Right ventricle myocardium superior (tissue), 1 donor: ENCODE results near the gene EEIG1. TPM values are rescaled to one million over a fixed set of nuclear protein-coding genes. Genes with fewer than 3 reads are reported as not detected.

Source experiments
- ATAC-seq: fragments of 200-7000 bp; cut with Tn5 transposase; one replicate; pipeline ENCODE4 v1.9.1; 2020; ENCODE audit warnings: mild to moderate bottlenecking; ENCODE audit not compliant: poor library complexity
- DNase-seq: peaks from one replicate; pipeline ENCODE4 v3.0.0-alpha.2; 2020
- intact Hi-C: fragments of 100-400 bp; cut with DNase I; formaldehyde crosslinking; loops from one replicate; pipeline ENCODE4 v1.11.2; 2022
- total RNA-seq: library from RNA; stranded (reverse); fragmentation: NEBNext Ultra II Directional; extraction: Animal tissue kit (Norgen Biotek cat#: 25700); gene quantifications from one replicate; pipeline ENCODE4 v1.2.1, GENCODE V29; 2021
- donor health status: DM: no; HTN: yes; CAD: no; lungs with severe emphysema.

The EEIG1 gene
- total RNA-seq, 1 donor from 2014 or later = 21.8 TPM

DNA sequence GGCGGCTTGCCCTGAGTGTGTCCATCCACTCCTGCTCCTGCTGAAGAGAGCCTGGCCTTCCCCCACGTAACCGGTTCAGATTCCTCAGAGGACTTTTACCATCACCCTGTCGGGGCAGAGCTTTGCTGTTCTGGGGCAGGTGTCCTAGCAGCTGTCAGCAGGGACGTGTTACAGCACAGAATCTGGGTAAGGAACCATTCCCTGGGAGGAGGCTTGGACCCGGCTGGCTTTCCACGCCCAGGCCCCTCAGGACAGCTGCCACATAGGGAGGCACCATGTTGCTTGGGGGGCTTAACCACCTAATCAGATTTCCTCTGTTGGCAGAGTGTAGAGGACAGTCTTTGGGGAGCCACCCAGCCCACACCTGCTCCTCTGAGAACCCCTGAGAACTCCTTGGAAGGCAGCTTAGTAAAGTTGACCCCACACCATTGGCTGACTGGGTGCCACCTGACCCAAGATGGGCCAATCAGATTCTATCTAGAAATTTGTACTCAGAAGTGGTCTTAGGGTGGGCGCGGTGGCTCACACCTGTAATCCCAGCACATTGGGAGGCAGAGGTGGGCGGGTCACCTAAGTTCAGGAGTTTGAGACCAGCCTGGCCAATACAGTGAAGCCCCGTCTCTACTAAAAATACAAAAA, 23.3 kb upstream of the EEIG1 start:
- DNase-seq = no peak
- peak; percentile 4 for ATAC-seq
- intact Hi-C loops = no loop called here

DNA sequence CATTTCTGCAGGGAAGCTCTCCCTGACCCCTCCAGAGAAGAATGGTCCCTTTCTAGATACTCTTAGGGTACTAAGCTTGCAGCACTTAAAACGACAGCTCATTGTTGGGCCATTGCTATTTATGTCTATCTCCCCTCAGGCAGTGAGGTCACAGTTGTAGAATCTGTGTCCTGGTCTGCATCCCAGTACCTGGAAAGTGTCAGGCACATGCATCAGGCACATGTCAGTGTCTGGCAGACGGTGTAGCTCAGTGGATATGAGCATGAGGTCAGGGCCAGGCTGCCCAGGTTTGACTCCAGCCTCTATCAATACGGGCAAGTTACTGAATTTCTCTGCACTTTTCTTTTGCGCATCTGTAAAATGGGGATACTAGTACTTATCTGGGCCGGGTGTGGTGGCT, 22.2 kb upstream of the EEIG1 start:
- intact Hi-C loops = no loop called here
- DNase-seq = no peak
- peak; percentile 96 for ATAC-seq

DNA sequence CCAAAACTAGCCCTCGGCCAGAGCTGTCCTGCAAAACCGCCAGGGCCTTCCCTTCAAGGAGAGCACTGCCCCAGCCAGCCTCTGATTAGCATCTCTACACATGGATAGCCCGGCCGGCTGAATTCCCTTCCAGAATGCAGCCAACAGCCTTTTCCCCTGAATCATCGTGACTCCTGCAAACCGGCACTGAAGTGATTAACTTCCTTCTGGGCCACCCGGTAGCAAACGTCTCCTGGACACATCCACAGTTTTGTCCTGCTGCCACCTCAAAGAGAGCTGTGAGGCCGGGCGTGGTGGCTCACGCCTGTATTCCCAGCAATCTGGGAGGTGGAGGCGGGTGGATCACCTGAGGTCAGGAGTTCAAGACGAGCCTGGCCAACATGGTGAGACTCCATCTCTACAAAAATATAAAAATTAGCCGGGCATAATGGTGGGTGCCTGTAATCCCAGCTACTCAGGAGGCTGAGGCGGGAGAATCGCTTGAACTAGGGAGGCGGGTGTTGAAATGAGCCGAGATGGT, 21.1 kb upstream of the EEIG1 start:
- intact Hi-C loops = no loop called here
- ATAC-seq (no peak), DNase-seq (no peak)

DNA sequence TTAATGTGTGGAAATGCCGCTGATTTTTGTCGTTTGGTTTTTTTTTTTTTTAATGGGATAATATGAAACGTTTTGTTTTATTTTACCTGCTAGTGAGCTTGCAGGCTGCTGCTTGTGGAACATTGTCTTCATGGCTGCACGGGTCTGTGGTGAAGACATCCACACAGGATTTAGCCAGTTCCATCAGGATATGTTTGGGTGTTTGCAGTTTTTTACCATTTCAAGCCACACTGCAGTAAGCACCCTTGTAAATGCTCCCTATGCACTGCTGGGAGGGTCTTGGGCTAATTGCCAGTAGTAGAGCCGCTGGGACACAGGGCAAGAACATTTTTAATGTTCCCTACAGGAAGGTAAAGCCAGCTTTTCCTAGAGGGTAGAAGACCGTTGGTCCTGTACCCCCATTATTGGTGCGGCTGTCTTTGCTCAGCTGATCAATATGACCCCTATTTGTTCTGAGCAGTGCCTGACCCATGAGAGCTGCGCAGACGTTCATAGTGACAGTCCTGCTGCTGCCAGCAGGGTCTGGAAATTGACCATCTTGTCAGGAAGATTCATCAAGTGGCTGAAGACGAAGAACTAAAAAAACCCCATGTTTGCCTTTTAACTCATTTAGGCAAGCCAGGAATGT, 20.5 kb upstream of the EEIG1 start:
- intact Hi-C loops = no loop called here
- no peak for ATAC-seq
- no peak for DNase-seq

DNA sequence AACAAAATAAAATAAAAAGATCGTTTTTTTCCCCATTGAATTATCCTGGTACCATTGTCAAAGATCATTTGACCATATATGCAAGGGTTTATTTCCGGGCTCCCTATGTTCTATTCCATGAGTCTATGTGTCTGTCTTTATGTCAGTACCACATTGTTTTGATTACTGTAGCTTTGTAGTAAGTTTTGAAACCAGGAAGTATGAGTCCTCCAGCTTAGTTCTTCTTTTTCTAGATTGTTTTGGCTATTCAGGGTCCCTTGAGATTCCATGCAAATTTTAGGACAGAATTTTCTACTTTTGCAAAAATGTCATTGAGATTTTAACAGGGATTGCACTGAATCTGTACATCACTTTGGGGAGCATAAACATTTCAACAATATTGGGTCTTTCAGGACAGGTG, 18.7 kb upstream of the EEIG1 start:
- ATAC-seq = no peak
- no peak for DNase-seq
- intact Hi-C loops = no loop called here

DNA sequence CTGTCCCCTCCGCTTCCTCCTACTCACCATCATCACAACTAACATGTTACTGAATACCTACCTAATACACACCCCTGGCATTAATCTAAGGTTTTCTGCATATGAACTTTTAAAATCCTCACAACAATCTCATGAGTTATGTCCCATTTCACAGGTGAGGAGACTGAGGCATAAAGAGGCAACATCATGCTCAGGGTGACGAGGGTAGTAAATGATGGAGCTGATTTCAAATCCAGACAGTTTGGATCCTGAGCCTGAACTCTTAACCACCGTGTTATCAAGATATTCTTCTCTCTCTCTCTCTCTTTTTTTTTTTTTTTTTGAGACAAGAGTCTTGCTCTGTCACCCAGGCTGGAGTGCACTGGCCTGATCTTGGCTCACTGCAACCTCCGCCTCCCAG, 12.9 kb upstream of the EEIG1 start:
- intact Hi-C loops = no loop called here
- no peak for DNase-seq
- ATAC-seq = no peak

DNA sequence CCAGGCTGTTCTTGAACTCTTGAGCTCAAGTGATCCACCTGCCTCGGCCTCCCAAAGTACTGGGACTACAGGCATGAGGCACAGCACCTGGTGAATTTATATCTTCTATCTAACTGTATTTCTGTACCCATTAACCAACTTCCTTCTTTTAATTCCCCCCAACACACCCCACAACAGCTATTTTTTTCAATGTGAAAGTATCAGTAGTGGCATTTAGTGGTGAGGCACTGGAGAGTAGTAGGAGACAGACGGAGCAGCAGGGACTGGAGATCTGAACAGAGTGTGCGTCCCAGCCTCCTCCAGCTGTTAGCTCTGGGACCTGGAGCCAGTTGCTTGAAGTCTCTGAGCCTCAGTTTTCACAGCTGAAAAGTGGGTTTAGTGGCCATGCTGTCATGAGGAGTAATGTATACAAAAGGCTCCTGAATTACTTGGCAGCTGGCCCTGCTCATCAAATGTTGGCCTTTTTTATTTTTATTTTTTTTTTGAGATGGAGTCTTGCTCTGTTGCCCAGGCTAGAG, 11.0 kb upstream of the EEIG1 start:
- intact Hi-C loops = no loop called here
- ATAC-seq (no peak), DNase-seq (no peak)

DNA sequence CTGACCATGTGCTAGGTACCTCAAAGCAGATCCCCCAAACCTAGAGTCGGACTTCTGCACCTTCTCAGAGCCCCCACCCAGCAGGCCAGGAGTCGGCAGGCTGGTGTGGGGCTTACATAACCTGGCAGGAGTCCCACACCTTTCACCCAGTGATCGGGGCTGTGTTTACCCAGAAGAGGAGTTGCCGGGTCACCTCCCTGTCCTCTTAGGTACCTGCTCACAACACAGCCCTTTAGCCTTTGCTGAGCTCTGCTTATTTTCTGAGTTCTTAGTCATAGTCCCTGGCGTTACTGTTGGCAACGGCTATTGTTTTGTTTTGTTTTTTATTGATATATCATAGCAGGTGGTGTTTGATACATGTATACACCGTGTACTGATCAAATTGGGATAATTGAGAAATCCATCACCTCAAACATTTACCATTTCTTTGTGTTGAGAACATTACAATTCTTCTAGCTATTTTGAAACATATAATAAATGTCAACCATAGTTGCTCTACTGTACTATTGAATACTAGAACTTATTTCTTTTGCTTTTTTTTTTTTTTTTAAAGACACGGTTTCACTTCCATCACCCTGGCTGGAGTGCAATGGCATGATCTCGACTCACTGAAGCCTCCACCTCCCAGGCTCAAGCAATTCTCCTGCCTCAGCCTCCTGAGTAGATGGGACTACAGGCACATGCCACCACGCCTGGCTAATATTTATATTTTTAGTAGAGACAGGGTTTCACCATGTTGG, 10.4 kb upstream of the EEIG1 start:
- intact Hi-C loops = no loop called here
- ATAC-seq (peak; percentile 62), DNase-seq (no peak)

DNA sequence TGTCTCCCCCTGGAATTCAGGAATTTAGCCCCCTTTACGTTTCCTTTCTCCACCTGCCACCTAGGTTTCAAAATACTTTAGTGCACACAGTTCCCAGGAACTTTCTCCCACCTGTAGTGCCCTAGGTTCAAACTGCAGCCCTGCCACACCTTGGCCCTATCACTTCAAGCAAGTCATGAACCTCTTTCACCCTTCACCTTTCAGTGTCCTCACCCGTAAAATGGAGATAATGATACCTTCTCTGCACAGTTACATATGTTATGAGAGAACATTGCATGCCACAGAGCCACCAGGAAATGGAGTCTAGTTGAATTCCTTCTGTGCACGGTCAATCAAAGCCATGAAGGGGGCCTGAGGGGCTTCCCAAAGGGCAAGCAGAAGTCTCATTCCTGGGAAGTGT, 9.8 kb upstream of the EEIG1 start:
- intact Hi-C loops = no loop called here
- DNase-seq (no peak), ATAC-seq (no peak)

DNA sequence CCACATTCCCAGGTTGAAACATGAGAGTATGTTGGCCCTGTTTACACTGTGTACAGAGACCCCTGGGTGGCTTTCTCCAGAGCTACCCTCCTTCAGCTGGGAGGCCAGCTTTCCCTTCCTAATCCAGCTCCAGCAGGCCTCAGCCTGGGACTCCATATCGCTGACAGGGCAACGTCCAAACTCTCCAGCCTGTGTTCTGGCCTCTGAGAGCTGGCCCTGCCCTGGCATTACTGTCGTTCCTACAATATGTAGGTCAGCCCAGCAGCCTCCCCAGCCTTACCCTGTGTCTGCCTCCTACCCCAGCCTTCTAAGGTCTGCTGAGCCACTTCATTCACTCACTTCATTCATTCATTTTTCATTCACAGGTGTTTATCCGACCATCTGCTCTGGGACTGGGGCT, 8.3 kb upstream of the EEIG1 start:
- intact Hi-C loops = no loop called here
- no peak for DNase-seq
- peak; percentile 32 for ATAC-seq

DNA sequence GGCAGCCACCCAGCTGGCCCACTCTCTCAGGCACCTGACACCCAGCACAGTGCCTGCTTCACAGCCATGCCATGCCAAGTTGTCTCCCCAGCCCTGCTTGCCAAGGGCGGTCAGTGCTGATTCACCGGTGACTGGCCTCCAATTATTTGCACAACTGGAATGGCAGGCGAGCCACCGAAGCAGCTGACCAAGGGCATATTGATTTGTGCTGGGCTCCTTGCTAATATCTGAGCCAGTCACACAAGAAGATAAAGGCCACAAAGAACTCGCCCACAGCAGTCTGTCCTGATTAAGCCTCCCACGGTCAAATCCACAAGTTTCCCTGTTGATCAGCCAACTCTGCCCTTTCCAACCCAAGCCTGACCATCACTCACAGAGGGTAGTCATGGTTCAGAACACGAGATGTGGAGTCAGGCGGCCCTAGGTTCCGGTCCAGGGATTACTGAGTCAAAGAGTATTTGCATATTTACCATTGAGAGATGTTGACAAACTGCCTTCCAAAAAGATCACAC, 6.4 kb upstream of the EEIG1 start:
- ATAC-seq = peak; percentile 76
- DNase-seq = no peak
- intact Hi-C loops = no loop called here

DNA sequence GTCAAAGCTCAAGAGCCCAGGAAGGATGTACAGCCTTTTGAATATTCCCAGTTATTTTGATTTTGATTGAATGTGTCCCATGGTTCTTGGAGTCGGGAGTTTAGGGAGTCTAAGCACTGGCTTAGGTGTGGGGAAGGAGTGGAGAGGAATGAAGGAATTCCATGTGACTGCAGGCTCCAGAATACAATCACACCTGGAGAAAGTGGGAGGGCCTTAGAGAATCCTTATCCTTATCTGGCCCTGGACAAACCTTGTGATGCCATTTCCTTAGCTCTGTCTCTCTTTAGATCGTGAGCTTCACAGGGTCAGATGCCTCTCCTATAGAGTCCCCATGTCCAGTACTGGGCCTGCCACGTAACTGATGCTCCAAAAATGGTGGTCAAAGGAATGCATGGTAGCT, 4.2 kb upstream of the EEIG1 start:
- ATAC-seq = no peak
- intact Hi-C loops = no loop called here

DNA sequence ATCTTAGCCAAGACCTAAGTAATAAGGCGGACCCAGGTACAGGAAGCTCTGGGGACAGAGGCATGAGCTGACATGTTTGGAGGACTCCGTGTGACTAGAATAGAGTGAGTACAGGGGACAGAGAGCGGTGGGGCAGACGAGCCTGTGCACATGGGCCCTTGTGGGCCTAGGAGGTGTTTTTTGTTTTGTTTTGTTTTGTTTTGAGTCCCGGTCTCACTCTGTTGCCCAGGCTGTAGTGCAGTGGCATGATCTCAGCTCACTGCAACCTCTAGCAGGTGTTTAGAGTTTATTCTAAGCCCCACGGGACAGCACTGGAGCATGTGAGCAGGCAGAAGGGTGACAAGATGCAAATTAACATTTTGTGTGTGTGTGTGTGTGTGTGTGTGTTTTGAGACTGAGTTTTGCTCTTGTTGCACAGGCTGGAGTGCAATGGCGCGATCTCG, 3.1 kb upstream of the EEIG1 start:
- ATAC-seq (no peak), DNase-seq (peak; percentile 19)
- intact Hi-C loops = no loop called here

More for the DNA sequence above, 4.2 kb upstream of the EEIG1 start:
- no peak for DNase-seq

DNA sequence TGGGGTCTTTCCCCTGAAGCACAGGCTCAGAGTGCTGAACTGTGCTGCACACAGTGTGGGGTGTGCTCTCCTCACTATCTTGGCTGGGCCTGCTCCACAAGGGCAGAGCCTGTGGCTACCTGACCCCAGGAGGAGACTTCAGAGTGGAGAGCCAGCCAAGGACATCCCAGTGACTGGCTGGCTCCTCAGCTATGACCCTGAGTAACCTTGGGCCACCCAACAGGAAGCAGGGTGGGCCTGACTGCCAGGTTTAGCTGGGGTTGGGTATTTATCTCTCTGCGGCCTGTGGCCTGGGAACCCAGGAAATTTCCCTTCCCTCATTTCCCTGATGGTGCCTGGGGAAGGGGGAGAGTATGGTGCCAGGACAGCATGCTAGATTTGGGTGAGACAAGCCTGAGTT, 2.1 kb upstream of the EEIG1 start:
- DNase-seq = peak; percentile 9
- intact Hi-C loops = no loop called here
- ATAC-seq = no peak

DNA sequence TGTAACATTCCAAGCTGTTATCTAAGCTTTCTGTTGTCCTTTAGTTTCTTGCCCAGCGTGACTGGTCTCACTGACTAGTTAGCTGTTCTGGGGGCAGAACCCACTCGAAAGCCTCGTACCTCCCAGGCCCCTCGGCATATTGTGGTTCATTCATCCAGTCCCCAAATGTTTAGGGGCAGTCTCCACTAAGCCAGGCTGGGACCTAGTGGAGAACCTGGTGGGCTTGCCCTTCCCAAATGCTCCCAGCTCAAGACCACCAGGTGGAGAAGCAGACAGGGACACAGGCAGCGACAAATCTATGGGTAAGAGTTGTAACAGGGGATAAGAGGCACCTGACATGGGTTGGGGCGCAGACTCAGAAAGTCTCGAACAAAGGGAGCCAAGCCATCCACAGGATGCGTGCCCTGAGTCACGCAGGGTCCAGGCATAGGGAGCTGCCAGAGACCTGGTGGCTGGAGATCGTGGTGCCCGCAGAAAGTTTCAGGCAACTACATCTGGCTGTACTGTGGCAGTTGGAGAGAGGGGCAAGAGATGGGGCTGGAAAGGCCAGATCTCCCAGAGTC, 851 bp upstream of the EEIG1 start:
- intact Hi-C loops = no loop called here
- ATAC-seq = no peak

DNA sequence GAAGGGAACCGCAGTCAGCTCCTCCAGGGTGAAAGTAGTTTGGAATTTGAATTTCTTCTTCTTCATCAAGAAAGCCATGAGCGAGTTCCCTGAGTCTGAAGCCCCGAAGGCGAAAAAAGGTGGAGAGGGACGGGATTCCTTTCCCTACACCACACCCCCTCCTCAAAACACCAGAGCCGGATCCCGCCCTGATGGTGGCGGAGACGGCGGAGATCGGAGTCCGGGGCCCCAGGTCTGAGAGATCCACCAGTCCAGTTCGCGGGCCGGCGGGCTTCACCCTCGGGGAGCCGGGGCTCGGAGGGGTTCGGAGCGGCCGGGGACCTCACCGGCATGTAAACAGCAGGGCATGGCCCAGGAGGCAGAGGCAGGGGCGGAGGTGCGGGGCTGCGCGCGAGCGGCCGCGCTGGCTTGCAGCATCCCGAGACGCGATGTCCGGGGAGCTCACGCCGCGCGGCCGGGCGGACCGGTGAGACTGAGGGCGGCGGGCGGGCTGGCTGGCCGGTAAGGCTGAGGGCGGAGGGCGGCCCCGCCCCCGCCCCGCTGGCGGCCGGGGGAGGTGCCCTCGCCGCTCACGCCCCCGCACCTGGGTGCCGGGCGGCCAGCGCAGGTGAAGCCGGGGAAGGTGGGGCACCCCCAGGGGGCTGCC, 606 bp downstream of the EEIG1 start:
- ATAC-seq (peak; percentile 14), DNase-seq (peak; percentile 57)
- intact Hi-C loops = no loop called here

More for the DNA sequence above, 851 bp upstream of the EEIG1 start:
- no peak for DNase-seq

DNA sequence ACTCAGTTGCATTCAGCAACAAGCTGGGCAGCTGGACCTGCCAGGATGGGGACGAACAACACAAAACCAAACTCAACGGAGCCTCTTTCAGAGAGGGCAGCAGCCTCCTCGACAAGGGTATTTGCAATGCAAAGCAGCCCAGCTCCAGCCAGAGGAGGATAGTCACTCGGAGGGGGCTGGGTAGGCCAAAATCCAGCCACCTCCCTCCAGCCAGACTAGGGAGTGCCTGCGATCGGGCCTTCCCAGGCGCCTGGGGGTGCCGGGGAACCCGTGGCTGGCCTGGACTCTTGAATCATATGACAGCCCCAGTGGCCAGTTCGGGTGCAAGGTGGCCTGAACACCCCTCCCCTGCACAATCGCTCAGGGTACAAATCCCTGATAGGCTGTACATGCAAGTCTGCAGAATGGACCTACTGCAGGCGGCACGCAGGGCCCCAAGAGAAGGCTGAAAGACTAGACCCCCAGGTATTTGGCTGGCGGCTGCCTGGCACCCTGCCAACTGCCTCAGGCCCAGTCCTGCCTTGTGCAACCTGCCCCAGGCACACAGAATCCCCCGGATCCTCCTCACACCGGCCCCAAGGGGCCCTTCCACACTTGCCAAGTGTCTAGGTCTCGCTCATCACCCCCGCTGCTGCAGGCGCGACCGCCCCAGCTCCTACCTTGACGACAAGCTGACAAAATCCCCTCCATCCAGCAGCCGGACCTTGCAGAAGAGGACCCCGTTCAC, 1.3 kb downstream of the EEIG1 start:
- ATAC-seq = peak; percentile 16
- intact Hi-C loops = no loop called here

DNA sequence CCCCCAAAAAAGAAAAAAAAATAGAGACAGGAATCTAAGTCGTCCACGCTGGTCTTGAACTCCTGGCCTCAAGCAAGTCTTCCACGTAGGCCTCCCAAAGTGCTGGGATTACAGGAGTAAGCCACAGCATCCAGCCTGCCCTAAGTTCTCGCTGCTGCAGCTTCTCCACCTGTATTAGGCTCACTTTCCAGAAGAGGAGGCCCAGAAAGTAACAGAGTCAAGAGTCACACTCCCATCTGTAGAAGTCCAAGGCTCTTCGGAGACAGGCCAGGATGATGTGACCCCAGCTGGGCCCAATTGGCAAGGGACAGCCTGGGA, 1.8 kb downstream of the EEIG1 start:
- no peak for DNase-seq
- no peak for ATAC-seq
- intact Hi-C loops = no loop called here

More for the DNA sequence above, 1.3 kb downstream of the EEIG1 start:
- DNase-seq = peak; percentile 67
